Breast epithelium (tissue), 3 donors: Measurements from ENCODE around the gene PRRT1B.

Source experiments
- POLR2A ChIP-seq: fragments of 450-650 bp; IDR thresholded peaks from one replicate; pipeline ENCODE4 v1.6.1; 2016; ENCODE audit warnings: antibody characterized with exemption, mild to moderate bottlenecking, moderate library complexity
- TF ChIP-seq, protein P1 (sequence below), 3 donors: fragments of 450-650 bp; IDR thresholded peaks; one replicate each; pipeline ENCODE4 v1.5.1; 2016 to 2017; ENCODE audit warnings: antibody characterized with exemption in 3 of 3, mild to moderate bottlenecking in 3 of 3, moderate library complexity in 3 of 3

- TF ChIP-seq, protein P1, sequence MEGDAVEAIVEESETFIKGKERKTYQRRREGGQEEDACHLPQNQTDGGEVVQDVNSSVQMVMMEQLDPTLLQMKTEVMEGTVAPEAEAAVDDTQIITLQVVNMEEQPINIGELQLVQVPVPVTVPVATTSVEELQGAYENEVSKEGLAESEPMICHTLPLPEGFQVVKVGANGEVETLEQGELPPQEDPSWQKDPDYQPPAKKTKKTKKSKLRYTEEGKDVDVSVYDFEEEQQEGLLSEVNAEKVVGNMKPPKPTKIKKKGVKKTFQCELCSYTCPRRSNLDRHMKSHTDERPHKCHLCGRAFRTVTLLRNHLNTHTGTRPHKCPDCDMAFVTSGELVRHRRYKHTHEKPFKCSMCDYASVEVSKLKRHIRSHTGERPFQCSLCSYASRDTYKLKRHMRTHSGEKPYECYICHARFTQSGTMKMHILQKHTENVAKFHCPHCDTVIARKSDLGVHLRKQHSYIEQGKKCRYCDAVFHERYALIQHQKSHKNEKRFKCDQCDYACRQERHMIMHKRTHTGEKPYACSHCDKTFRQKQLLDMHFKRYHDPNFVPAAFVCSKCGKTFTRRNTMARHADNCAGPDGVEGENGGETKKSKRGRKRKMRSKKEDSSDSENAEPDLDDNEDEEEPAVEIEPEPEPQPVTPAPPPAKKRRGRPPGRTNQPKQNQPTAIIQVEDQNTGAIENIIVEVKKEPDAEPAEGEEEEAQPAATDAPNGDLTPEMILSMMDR (IDR thresholded peaks at IDR 0.05): no peak
- TF ChIP-seq POLR2A: no peak
Observed at GRCh38 chr9:131606896-131607567, 61.7 kb downstream of the PRRT1B start.
